ENCODE data around the gene TTBK1. TPM values are rescaled to one million over a fixed set of nuclear protein-coding genes. Genes with fewer than 3 reads are reported as not detected.
A peak's percentile ranks its signal among the peaks of the same experiment; 100 is the strongest.

Gene TTBK1
- total RNA-seq, 1 experiment from 2014 or later: not detected

GRCh38 chr6:43328528-43328927 lies 85.2 kb downstream of the TTBK1 start:
- Mint-ChIP-seq H3K4me1 (ENCODE audit: insufficient read depth, unreplicated experiment) (no peaks in the 10 kb centered on the region), H3K27ac (ENCODE audit: low read depth, unreplicated experiment) (no peak overlapping the region), H3K4me3 (ENCODE audit: unreplicated experiment) (no peak overlapping the region), H3K9me3 (ENCODE audit: unreplicated experiment) (no peaks in the 10 kb centered on the region), H3K27me3 (ENCODE audit: insufficient read depth, unreplicated experiment) (no peaks in the 10 kb centered on the region), H3K36me3 (ENCODE audit: insufficient read depth, unreplicated experiment) (peaks cover 6% of the 10 kb centered on the region)
- BruUV-seq (replicated peaks): no TSS peak
- intact Hi-C loops (cut with micrococcal nuclease): no loop called here
- no peak for TF ChIP-seq CTCF (IDR thresholded peaks at IDR 0.05; ENCODE audit: unreplicated experiment)
- no peak for DNase-seq (ENCODE audit: unreplicated experiment)
- CTCF ChIA-PET: interaction anchor here (1.4 kb wide), 1 partner anchor 10 kb away, joined by 7 read pairs; no protein-coding TSS in a partner anchor
- POLR2A ChIA-PET: interaction anchor here (0.7 kb wide), 1 partner anchor 15 kb away, joined by 3 read pairs; no protein-coding TSS in a partner anchor

GRCh38 chr6:43331470-43331869 lies 88.2 kb downstream of the TTBK1 start:
- peaks cover 13% of the 10 kb centered on the region for H3K36me3 Mint-ChIP-seq (ENCODE audit: insufficient read depth, unreplicated experiment)
- no peak for DNase-seq (ENCODE audit: unreplicated experiment)
- no peaks in the 10 kb centered on the region for H3K4me1 Mint-ChIP-seq (ENCODE audit: insufficient read depth, unreplicated experiment)
- H3K27me3 Mint-ChIP-seq (ENCODE audit: insufficient read depth, unreplicated experiment): no peaks in the 10 kb centered on the region
- BruUV-seq (replicated peaks): no TSS peak
- intact Hi-C loops (cut with micrococcal nuclease): no loop called here
- ChIA-PET POLR2A (no interaction called here), CTCF (no interaction called here)
- no peaks in the 10 kb centered on the region for H3K9me3 Mint-ChIP-seq (ENCODE audit: unreplicated experiment)
- H3K27ac Mint-ChIP-seq (ENCODE audit: low read depth, unreplicated experiment): no peak overlapping the region
- TF ChIP-seq CTCF (IDR thresholded peaks at IDR 0.05; ENCODE audit: unreplicated experiment): no peak
- H3K4me3 Mint-ChIP-seq (ENCODE audit: unreplicated experiment): no peak overlapping the region

GRCh38 chr6:43331891-43332290 lies 88.6 kb downstream of the TTBK1 start:
- intact Hi-C loops (cut with micrococcal nuclease): no loop called here
- DNase-seq (ENCODE audit: unreplicated experiment): no peak
- ChIA-PET CTCF (no interaction called here), POLR2A (no interaction called here)
- Mint-ChIP-seq H3K36me3 (ENCODE audit: insufficient read depth, unreplicated experiment) (peaks cover 12% of the 10 kb centered on the region), H3K27ac (ENCODE audit: low read depth, unreplicated experiment) (no peak overlapping the region), H3K4me3 (ENCODE audit: unreplicated experiment) (no peak overlapping the region), H3K9me3 (ENCODE audit: unreplicated experiment) (no peaks in the 10 kb centered on the region), H3K4me1 (ENCODE audit: insufficient read depth, unreplicated experiment) (no peaks in the 10 kb centered on the region), H3K27me3 (ENCODE audit: insufficient read depth, unreplicated experiment) (no peaks in the 10 kb centered on the region)
- TF ChIP-seq CTCF (IDR thresholded peaks at IDR 0.05; ENCODE audit: unreplicated experiment): no peak
- no TSS peak for BruUV-seq (replicated peaks)

GRCh38 chr6:43334466-43335095 lies 91.3 kb downstream of the TTBK1 start:
- POLR2A ChIA-PET: interaction anchor here (0.6 to 2.7 kb wide), 7 partner anchors 10 to 182 kb away, joined by 3 to 8 read pairs (median 3); partner anchors contain the start of genes YIPF3 and ZNF318
- peak; percentile 72 for DNase-seq (ENCODE audit: unreplicated experiment)
- Mint-ChIP-seq H3K4me1 (ENCODE audit: insufficient read depth, unreplicated experiment) (no peaks in the 10 kb centered on the region), H3K4me3 (ENCODE audit: unreplicated experiment) (no peak overlapping the region), H3K36me3 (ENCODE audit: insufficient read depth, unreplicated experiment) (peaks cover 17% of the 10 kb centered on the region), H3K27me3 (ENCODE audit: insufficient read depth, unreplicated experiment) (no peaks in the 10 kb centered on the region), H3K9me3 (ENCODE audit: unreplicated experiment) (no peaks in the 10 kb centered on the region), H3K27ac (ENCODE audit: low read depth, unreplicated experiment) (no peak overlapping the region)
- CTCF ChIA-PET: interaction anchor here (0.5 to 2.2 kb wide), 27 partner anchors 9 to 434 kb away, joined by 3 to 13 read pairs (median 4); partner anchors contain the start of genes CRIP3 and CUL7
- TF ChIP-seq CTCF (IDR thresholded peaks at IDR 0.05; ENCODE audit: unreplicated experiment): peak; percentile 44
- intact Hi-C loops (cut with micrococcal nuclease): loop anchor here (1.0 kb wide), 3 partner anchors 71 to 433 kb away; partner anchors contain the start of gene SRF
- no TSS peak for BruUV-seq (replicated peaks)
